Measurements from ENCODE around the gene C1orf159. TPM values are rescaled to one million over a fixed set of nuclear protein-coding genes. Genes with fewer than 3 reads are reported as not detected.

Gene C1orf159
- total and polyA plus RNA-seq, 7 donors: 6.6 to 25.3 (median 8.2) TPM

- TF ChIP-seq POLR2A (IDR thresholded peaks at IDR 0.05) (no peak), EP300 (IDR thresholded peaks at IDR 0.05) (no peak), POLR2AphosphoS5 (IDR thresholded peaks at IDR 0.05) (no peak)
- TF ChIP-seq, protein P1, sequence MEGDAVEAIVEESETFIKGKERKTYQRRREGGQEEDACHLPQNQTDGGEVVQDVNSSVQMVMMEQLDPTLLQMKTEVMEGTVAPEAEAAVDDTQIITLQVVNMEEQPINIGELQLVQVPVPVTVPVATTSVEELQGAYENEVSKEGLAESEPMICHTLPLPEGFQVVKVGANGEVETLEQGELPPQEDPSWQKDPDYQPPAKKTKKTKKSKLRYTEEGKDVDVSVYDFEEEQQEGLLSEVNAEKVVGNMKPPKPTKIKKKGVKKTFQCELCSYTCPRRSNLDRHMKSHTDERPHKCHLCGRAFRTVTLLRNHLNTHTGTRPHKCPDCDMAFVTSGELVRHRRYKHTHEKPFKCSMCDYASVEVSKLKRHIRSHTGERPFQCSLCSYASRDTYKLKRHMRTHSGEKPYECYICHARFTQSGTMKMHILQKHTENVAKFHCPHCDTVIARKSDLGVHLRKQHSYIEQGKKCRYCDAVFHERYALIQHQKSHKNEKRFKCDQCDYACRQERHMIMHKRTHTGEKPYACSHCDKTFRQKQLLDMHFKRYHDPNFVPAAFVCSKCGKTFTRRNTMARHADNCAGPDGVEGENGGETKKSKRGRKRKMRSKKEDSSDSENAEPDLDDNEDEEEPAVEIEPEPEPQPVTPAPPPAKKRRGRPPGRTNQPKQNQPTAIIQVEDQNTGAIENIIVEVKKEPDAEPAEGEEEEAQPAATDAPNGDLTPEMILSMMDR (IDR thresholded peaks at IDR 0.05): no peak
- peaks cover 0 to 19% (median 15%) of the 10 kb centered on the region in 4 donors for H3K4me1 ChIP-seq
- H3K4me3 ChIP-seq: no peak overlapping the region
- H3K27ac ChIP-seq: no peak overlapping the region
- 97 to 98% methylated on average over 30 of the region's 30 CpGs for WGBS, 2 donors
- peak; percentile 40 for DNase-seq
- H3K9me3 ChIP-seq: peaks cover 0 to 3% (median 1%) of the 10 kb centered on the region in 4 donors
- H3K27me3 ChIP-seq: no peaks in the 10 kb centered on the region
- H3K36me3 ChIP-seq: peaks cover 0 to 14% (median 0%) of the 10 kb centered on the region in 4 donors
- intact Hi-C loops (cut with DNase I): no loop called here
Measured at GRCh38 chr1:1112237-1112985, 3.5 kb downstream of the C1orf159 start.

DNA sequence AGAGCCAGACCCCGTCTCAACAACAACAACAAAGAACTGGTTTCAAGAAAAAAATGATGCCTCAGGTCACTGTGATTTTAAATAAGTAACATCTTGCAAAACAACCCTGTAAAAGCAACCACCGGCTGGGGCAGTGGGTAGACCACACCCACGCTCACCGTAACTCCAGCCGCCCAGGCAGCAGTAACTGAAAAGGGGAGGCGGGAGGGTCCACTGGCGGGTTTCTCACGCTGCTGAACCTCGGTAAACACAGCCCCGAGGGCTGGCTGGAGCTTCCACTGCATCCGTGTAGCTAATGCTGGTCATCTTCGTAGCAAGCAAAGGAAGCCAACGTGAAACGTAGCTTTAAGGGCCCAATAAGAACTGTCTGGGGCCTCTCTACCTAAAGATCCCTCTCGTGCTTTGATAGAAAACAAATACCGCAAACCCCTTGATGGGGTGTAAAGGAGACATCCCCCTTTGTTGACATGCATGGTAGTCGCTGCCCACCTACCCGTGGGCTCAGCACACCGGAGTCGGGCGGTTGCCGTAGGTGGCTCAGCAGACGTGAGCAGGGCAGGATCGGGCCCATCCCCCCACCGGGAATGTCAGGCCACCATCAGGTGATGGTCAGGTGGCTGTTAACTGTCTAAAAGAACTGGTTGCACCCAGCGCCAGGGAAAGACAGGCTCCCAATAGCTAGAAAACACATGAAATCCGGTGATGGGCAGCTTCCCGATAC is 4.2 kb downstream of the C1orf159 start:
- peak; percentile 51 for DNase-seq
- no peaks in the 10 kb centered on the region for H3K27me3 ChIP-seq
- peaks cover 0 to 14% (median 0%) of the 10 kb centered on the region in 4 donors for H3K36me3 ChIP-seq
- no peak overlapping the region for H3K27ac ChIP-seq
- peaks cover 0 to 16% (median 12%) of the 10 kb centered on the region in 4 donors for H3K4me1 ChIP-seq
- WGBS, 2 donors: 96 to 97% methylated on average over 28 of the region's 28 CpGs
- peaks cover 0 to 3% (median 1%) of the 10 kb centered on the region in 4 donors for H3K9me3 ChIP-seq
- TF ChIP-seq, protein P1 (IDR thresholded peaks at IDR 0.05): no peak
- TF ChIP-seq POLR2A (IDR thresholded peaks at IDR 0.05) (no peak), POLR2AphosphoS5 (IDR thresholded peaks at IDR 0.05) (no peak), EP300 (IDR thresholded peaks at IDR 0.05) (no peak)
- intact Hi-C loops (cut with DNase I): no loop called here
- no peak overlapping the region for H3K4me3 ChIP-seq

DNA sequence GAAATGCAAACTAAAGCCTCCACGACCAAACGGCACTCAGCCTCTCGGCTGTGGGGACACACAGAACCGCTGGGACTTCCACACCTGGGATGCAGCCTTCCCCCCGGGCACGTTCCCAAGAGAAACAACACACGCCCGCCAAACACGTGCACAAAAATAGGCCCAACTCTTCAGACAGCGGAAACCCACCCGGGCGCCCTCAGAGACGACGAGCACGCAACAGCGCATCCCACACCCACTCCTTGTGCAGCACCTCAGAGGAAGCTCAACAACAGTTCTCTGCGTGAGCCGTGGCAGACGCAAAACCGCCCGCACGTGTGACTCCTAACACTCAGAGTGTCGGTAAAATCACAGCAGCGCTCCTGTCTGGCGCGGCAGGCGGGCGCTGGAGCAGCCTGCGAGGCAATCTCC is 5.3 kb downstream of the C1orf159 start:
- Histone ChIP-seq H3K27ac (no peak overlapping the region), H3K36me3 (peaks cover 0 to 14% (median 0%) of the 10 kb centered on the region in 4 donors), H3K4me3 (no peak overlapping the region), H3K27me3 (no peaks in the 10 kb centered on the region), H3K4me1 (peaks cover 0 to 11% (median 10%) of the 10 kb centered on the region in 4 donors), H3K9me3 (peaks cover 0 to 3% (median 1%) of the 10 kb centered on the region in 4 donors)
- TF ChIP-seq EP300 (IDR thresholded peaks at IDR 0.05): no peak
- TF ChIP-seq, protein P1 (IDR thresholded peaks at IDR 0.05): no peak
- TF ChIP-seq POLR2A (IDR thresholded peaks at IDR 0.05): no peak
- intact Hi-C loops (cut with DNase I): no loop called here
- 86 to 94% methylated on average over 29 of the region's 29 CpGs for WGBS, 2 donors
- DNase-seq: peak; percentile 54

DNA sequence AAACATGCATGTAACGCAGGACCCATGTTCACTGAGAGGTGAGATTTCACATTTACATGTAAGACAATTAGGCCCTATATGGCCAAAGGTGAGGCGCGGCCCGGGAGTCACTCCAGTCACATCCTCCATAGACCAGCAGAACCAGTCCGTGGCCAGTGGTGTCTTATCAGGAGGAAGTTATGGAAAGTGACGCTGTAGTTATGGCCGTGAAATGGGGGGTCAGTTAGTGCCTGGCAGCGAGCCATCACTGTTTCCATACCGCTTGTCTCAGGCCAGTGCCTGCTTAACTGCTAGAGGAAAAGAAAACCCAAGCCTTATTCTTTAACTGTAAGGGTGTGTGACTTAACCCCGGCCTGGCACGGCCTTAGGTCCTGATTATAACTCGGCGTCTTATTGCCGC is 6.1 kb downstream of the C1orf159 start:
- no peak overlapping the region for H3K4me3 ChIP-seq
- WGBS, 2 donors: 19 to 69% methylated on average over 14 of the region's 14 CpGs
- H3K27ac ChIP-seq: no peak overlapping the region
- H3K9me3 ChIP-seq: peaks cover 0 to 3% (median 1%) of the 10 kb centered on the region in 4 donors
- H3K36me3 ChIP-seq: peaks cover 0 to 14% (median 0%) of the 10 kb centered on the region in 4 donors
- intact Hi-C loops (cut with DNase I): no loop called here
- TF ChIP-seq EP300 (IDR thresholded peaks at IDR 0.05) (no peak), POLR2AphosphoS5 (IDR thresholded peaks at IDR 0.05) (no peak), POLR2A (IDR thresholded peaks at IDR 0.05) (no peak)
- TF ChIP-seq, protein P1 (IDR thresholded peaks at IDR 0.05): no peak
- peaks cover 0 to 4% (median 2%) of the 10 kb centered on the region in 4 donors for H3K4me1 ChIP-seq
- peak; percentile 36 for DNase-seq
- no peaks in the 10 kb centered on the region for H3K27me3 ChIP-seq

Data from sigmoid colon (tissue), 7 donors.